RKO (cell line): ENCODE results near the gene LIG1.
"Not testable (repeated sequence)": the region's sequence is repeated elsewhere in the genome, so short reads cannot be mapped to it uniquely, and the experiment has no call there.

Experiments
- DNase-seq: peaks from one replicate; pipeline ENCODE4 v3.0.0-alpha.2; 2016; ENCODE audit warnings: low spot score

LIG1 gene

DNA sequence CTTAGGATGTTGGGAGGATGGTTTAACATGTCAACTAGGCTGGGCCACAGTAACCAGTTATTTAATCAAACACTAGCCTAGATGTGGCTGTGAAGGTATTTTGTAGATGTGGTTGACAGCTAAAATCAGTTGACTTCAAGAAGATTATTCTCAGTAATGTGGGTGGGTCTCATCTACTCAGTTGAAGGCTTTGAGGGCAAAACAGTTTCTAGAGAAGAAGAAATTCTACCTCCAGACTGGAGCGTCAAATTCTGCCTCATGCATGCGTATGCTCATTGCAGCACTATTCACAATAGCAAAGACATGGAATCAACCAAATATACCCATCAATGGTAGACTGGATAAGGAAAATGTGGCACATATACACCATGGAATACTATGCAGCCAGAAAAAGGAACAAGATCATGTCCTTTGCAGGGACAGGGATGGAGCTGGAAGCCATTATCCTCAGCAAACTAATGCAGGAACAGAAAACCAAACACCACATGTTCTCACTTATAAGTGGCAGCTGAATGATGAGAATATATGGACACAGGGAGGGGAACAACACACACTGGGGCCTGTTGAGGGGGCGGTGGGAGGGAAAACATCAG, 99.9 kb downstream of the LIG1 start:
- DNase-seq = not testable (repeated sequence)

DNA sequence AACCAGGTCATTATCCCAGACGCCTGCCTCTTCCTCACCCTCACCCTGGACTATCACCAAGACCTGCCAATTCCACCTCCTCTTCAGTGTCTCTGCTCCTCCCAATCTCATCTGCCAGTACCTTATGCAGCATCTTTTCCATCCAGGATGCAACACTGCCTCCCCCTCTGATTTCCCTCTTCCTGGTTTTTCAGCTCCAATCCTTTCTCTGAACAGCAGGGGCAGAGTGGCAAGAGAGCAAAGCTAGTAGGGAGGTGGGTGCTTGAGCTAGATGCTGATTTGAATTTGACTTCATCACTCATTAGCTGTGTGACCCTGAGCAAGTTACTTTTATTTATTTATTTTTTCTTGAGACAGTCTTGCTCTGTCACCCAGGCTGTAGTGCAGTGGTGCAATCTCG, 100.7 kb downstream of the LIG1 start:
- DNase-seq = no peak
